H9 (cell line): Measurements from ENCODE around the gene SULF2. TPM values are rescaled to one million over a fixed set of nuclear protein-coding genes. Genes with fewer than 3 reads are reported as not detected.

Source experiments
- DNase-seq: peaks from one replicate; pipeline ENCODE4 v3.0.0-alpha.2; 2017
- H2AFZ ChIP-seq: one replicate; pipeline ENCODE4 v1.6.1; 2013; ENCODE audit warnings: mild to moderate bottlenecking, low read length, control low read depth, moderate library complexity
- H2AK5ac ChIP-seq: 2 replicates; pipeline ENCODE4 v1.6.1; 2013; ENCODE audit warnings: low read length, control low read depth, mixed read lengths; ENCODE audit not compliant: insufficient read length
- H2BK120ac ChIP-seq: one replicate; pipeline ENCODE4 v1.6.1; 2013; ENCODE audit warnings: low read depth, mild to moderate bottlenecking, low read length, control low read depth, inconsistent platforms; ENCODE audit not compliant: poor library complexity, severe bottlenecking
- H2BK12ac ChIP-seq: 2 replicates; pipeline ENCODE4 v1.6.1; 2013; ENCODE audit warnings: low read length, control low read depth, mixed read lengths, low read depth; ENCODE audit not compliant: insufficient read length
- H2BK15ac ChIP-seq: 2 replicates; pipeline ENCODE4 v1.6.1; 2013; ENCODE audit warnings: low read depth, low read length, control low read depth
- H2BK20ac ChIP-seq: one replicate; pipeline ENCODE4 v1.6.1; 2013; ENCODE audit warnings: low read depth, mild to moderate bottlenecking, low read length, control low read depth, inconsistent platforms; ENCODE audit not compliant: poor library complexity, severe bottlenecking
- H2BK5ac ChIP-seq: 2 replicates; pipeline ENCODE4 v1.6.1; 2013; ENCODE audit warnings: low read length, control low read depth, mixed read lengths; ENCODE audit not compliant: insufficient read length
- H3K14ac ChIP-seq: 2 replicates; pipeline ENCODE4 v1.6.1; 2013; ENCODE audit warnings: low read length, control low read depth; ENCODE audit not compliant: insufficient read depth
- H3K18ac ChIP-seq: 2 replicates; pipeline ENCODE4 v1.6.1; 2013; ENCODE audit warnings: low read depth, mild to moderate bottlenecking, mixed read lengths, low read length, control low read depth; ENCODE audit not compliant: insufficient read length
- H3K23ac ChIP-seq: 2 replicates; pipeline ENCODE4 v1.6.1; 2013; ENCODE audit warnings: low read length, control low read depth, mixed read lengths, low read depth; ENCODE audit not compliant: insufficient read length
- H3K23me2 ChIP-seq: 2 replicates; pipeline ENCODE4 v1.6.1; 2013; ENCODE audit warnings: low read depth, mild to moderate bottlenecking, mixed read lengths, low read length, control low read depth; ENCODE audit not compliant: insufficient read length, poor library complexity, severe bottlenecking
- H3K27ac ChIP-seq: 2 replicates; pipeline ENCODE4 v1.5.1; 2013; ENCODE audit warnings: low read length, control low read depth, mixed read lengths, low read depth; ENCODE audit not compliant: insufficient read length
- H3K27me3 ChIP-seq: 2 replicates; pipeline ENCODE4 v1.6.1; 2013; ENCODE audit warnings: low read length, control low read depth, inconsistent platforms; ENCODE audit not compliant: insufficient read depth
- H3K4ac ChIP-seq: 2 replicates; pipeline ENCODE4 v1.6.1; 2013; ENCODE audit warnings: low read depth, mild to moderate bottlenecking, control low read depth, inconsistent platforms, low read length, moderate library complexity
- H3K4me1 ChIP-seq: 2 replicates; pipeline ENCODE4 v1.6.1; 2013; ENCODE audit warnings: low read length, control low read depth, inconsistent platforms; ENCODE audit not compliant: insufficient read depth
- H3K4me2 ChIP-seq: 2 replicates; pipeline ENCODE4 v1.6.1; 2013; ENCODE audit warnings: low read length, control low read depth, mixed read lengths; ENCODE audit not compliant: insufficient read length, insufficient read depth
- H3K56ac ChIP-seq: 2 replicates; pipeline ENCODE4 v1.6.1; 2013; ENCODE audit warnings: low read depth, mild to moderate bottlenecking, mixed read lengths, low read length, control low read depth; ENCODE audit not compliant: insufficient read length
- H3K79me1 ChIP-seq: 2 replicates; pipeline ENCODE4 v1.6.1; 2013; ENCODE audit warnings: low read depth, mild to moderate bottlenecking, moderate library complexity, low read length, control low read depth, inconsistent platforms; ENCODE audit not compliant: insufficient read depth, poor library complexity, severe bottlenecking
- H3K79me2 ChIP-seq: 2 replicates; pipeline ENCODE4 v1.6.1; 2013; ENCODE audit warnings: low read length, control low read depth, inconsistent platforms; ENCODE audit not compliant: insufficient read depth
- H3K9ac ChIP-seq: 2 replicates; pipeline ENCODE4 v1.6.1; 2013; ENCODE audit warnings: low read length, control low read depth, mixed read lengths; ENCODE audit not compliant: insufficient read length; ENCODE audit errors: extremely low read depth
- H3K9me3 ChIP-seq: one replicate; pipeline ENCODE4 v1.6.1; 2013; ENCODE audit warnings: low read depth, low read length, inconsistent platforms; ENCODE audit not compliant: control insufficient read depth
- H3T11ph ChIP-seq: one replicate; pipeline ENCODE4 v1.6.1; 2013; ENCODE audit warnings: mild to moderate bottlenecking, low read length, control low read depth, inconsistent platforms
- H4K20me1 ChIP-seq: one replicate; pipeline ENCODE4 v1.6.1; 2013; ENCODE audit not compliant: control insufficient read depth, insufficient read length, insufficient read depth
- H4K5ac ChIP-seq: 2 replicates; pipeline ENCODE4 v1.6.1; 2013; ENCODE audit warnings: low read depth, mild to moderate bottlenecking, mixed read lengths, low read length, control low read depth; ENCODE audit not compliant: insufficient read length
- H4K8ac ChIP-seq: replicated peaks from 2 replicates; pipeline ENCODE4 v1.6.1; 2013; ENCODE audit warnings: low read length, control low read depth, mixed read lengths, low read depth; ENCODE audit not compliant: insufficient read length
- H4K91ac ChIP-seq: 2 replicates; pipeline ENCODE4 v1.6.1; 2013; ENCODE audit warnings: low read depth, mild to moderate bottlenecking, moderate library complexity, mixed read lengths, low read length, control low read depth; ENCODE audit not compliant: insufficient read length
- H3K27ac Mint-ChIP-seq, 3 experiments: 2 replicates in 2 of 3; 3 replicates in 1 of 3; pipeline ENCODE4 v1.8.0; 2020 to 2021; ENCODE audit warnings: mixed read lengths in 3 of 3, mild to moderate bottlenecking in 1 of 3, moderate library complexity in 1 of 3
- H3K27me3 Mint-ChIP-seq: 2 replicates; pipeline ENCODE4 v1.8.0; 2021; ENCODE audit warnings: low read depth, mild to moderate bottlenecking, moderate library complexity, mixed read lengths
- H3K36me3 Mint-ChIP-seq, 3 experiments: 2 replicates in 2 of 3; 3 replicates in 1 of 3; pipeline ENCODE4 v1.8.0; 2020 to 2021; ENCODE audit warnings: low read depth in 3 of 3, mixed read lengths in 3 of 3; ENCODE audit not compliant: insufficient read depth in 1 of 3
- H3K4me1 Mint-ChIP-seq, 2 experiments: 2 replicates each; pipeline ENCODE4 v1.8.0; 2020; ENCODE audit warnings: mixed read lengths in 2 of 2
- H3K4me3 Mint-ChIP-seq, 2 experiments: 2 replicates in 1 of 2; 3 replicates in 1 of 2; pipeline ENCODE4 v1.8.0; 2020 to 2021; ENCODE audit warnings: mild to moderate bottlenecking in 2 of 2, mixed read lengths in 2 of 2, moderate library complexity in 1 of 2
- H3K9me3 Mint-ChIP-seq, 2 experiments: 2 replicates in 1 of 2; 3 replicates in 1 of 2; pipeline ENCODE4 v1.8.0; 2020; ENCODE audit warnings: mild to moderate bottlenecking in 2 of 2, mixed read lengths in 2 of 2, moderate library complexity in 1 of 2
- WGBS: extraction: QIAGEN DNeasy Blood & Tissue Kit; methylation state at CpG from one replicate; pipeline ENCODE4 v1.1.7; 2013; ENCODE audit warnings: missing lambda C conversion rate, low lambda C conversion rate, mixed read lengths; ENCODE audit not compliant: insufficient read length; ENCODE audit errors: extremely low coverage; 5-methylcytosine and 5-hydroxymethylcytosine counted together
- total RNA-seq: library from RNA; stranded (reverse); gene quantifications from 2 replicates; pipeline ENCODE4 v1.2.1, GENCODE V29; 2021
- TF ChIP-seq, protein P1 (sequence below): fragments of 200-600 bp; sonication (generic); conservative IDR thresholded peaks from 3 replicates; pipeline ENCODE4 v1.8.0; 2021; ENCODE audit warnings: antibody characterized with exemption, mild to moderate bottlenecking

SULF2 gene
- total RNA-seq, 1 experiment from 2014 or later: 31.2 TPM

DNA sequence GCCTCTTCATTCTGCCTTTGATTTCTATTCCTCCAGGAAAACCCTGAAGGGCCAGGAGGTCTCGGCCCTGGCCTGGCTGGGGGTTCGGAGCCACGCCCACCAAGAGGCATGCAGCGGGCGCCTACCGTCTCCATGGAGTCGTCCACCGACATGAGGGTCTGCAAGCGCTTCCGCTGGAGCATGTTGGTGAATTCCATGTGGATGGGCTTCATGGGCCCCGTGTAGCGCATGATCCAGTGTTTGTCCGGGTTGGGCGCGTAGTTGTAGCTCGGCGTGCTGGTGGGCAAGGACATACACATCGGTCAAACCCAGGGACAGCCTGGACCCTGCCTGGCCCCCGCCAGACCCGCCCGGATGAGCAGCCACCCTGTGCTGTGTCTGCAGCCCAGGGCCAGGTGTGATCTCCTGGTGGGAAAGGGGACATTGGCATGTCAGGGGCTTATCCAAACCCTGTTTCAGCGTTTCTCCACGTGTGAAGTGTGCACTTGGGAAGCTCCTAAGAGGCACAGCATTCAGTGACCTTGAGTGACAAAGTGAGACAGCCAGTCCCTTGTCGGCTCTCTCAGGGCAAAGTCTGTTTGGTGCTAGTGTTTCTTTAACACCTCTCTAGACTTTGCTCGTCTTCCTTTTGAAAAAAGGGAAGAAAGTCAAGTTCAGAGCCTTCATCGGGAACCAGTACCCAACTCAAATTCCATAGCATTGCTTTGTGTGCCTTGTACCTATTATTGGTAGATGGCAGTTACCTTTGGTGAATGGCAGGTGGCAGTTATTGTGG, 100.8 kb downstream of the SULF2 start:
- no peak overlapping the region for H3T11ph ChIP-seq
- H3K14ac ChIP-seq: no peak overlapping the region
- no peak overlapping the region for H3K18ac ChIP-seq
- H3K23me2 ChIP-seq: no peaks in the 10 kb centered on the region
- H3K4ac ChIP-seq: no peak overlapping the region
- no peaks in the 10 kb centered on the region for H3K4me1 ChIP-seq
- no peaks in the 10 kb centered on the region for H3K79me1 ChIP-seq
- H4K5ac ChIP-seq: no peak overlapping the region
- no peak overlapping the region for H3K9ac ChIP-seq
- no peaks in the 10 kb centered on the region for H4K20me1 ChIP-seq
- H2AK5ac ChIP-seq: no peak overlapping the region
- WGBS: no CpG with 5 or more reads among the region's 26 CpGs
- no peak overlapping the region for H2BK20ac ChIP-seq
- Mint-ChIP-seq H3K27ac (no peak overlapping the region), H3K4me1 (peaks cover 24 to 26% of the 10 kb centered on the region in 2 experiments), H3K27me3 (no peaks in the 10 kb centered on the region), H3K36me3 (peaks cover 0 to 10% (median under 1%) of the 10 kb centered on the region in 3 experiments; a peak in 4 of 7 replicates), H3K4me3 (no peak overlapping the region), H3K9me3 (no peaks in the 10 kb centered on the region; a peak in 1 of 5 replicates)
- no peaks in the 10 kb centered on the region for H3K9me3 ChIP-seq
- no peaks in the 10 kb centered on the region for H3K79me2 ChIP-seq
- no peak for DNase-seq
- H3K27ac ChIP-seq: no peak overlapping the region
- H3K23ac ChIP-seq: no peak overlapping the region
- H2BK12ac ChIP-seq: no peak overlapping the region
- H3K27me3 ChIP-seq: no peaks in the 10 kb centered on the region
- no peak overlapping the region for H3K4me2 ChIP-seq
- no peak overlapping the region for H2BK5ac ChIP-seq
- H4K8ac ChIP-seq: no peak overlapping the region
- H3K56ac ChIP-seq: no peak overlapping the region
- TF ChIP-seq, protein P1, sequence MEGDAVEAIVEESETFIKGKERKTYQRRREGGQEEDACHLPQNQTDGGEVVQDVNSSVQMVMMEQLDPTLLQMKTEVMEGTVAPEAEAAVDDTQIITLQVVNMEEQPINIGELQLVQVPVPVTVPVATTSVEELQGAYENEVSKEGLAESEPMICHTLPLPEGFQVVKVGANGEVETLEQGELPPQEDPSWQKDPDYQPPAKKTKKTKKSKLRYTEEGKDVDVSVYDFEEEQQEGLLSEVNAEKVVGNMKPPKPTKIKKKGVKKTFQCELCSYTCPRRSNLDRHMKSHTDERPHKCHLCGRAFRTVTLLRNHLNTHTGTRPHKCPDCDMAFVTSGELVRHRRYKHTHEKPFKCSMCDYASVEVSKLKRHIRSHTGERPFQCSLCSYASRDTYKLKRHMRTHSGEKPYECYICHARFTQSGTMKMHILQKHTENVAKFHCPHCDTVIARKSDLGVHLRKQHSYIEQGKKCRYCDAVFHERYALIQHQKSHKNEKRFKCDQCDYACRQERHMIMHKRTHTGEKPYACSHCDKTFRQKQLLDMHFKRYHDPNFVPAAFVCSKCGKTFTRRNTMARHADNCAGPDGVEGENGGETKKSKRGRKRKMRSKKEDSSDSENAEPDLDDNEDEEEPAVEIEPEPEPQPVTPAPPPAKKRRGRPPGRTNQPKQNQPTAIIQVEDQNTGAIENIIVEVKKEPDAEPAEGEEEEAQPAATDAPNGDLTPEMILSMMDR: no peak
- no peak overlapping the region for H2AFZ ChIP-seq
- H2BK120ac ChIP-seq: no peak overlapping the region
- H4K91ac ChIP-seq: no peak overlapping the region
- H2BK15ac ChIP-seq: no peak overlapping the region
